GM21390 (cell line): ENCODE data around the gene PRMT7.
A peak's percentile ranks its signal among the peaks of the same experiment; 100 is the strongest.

ENCODE experiments used
- ATAC-seq: cut with Tn5 transposase; IDR thresholded peaks from one replicate; pipeline ENCODE4 v1.9.1; 2021; ENCODE audit not compliant: unreplicated experiment

Gene PRMT7

GRCh38 chr16:68310774-68311511, at the start of gene PRMT7, which contains the start of gene SLC7A6OS:
TSS of gene PRMT7 (plus strand) at chr16:68311019. CDS start at chr16:68315980, 4,961 bp downstream.
TSS of gene SLC7A6OS (minus strand) at chr16:68310946. CDS start at chr16:68310926, 20 bp downstream.
- peak; percentile 94 for ATAC-seq

GRCh38 chr16:68263559-68264127, 47.2 kb upstream of the PRMT7 start:
- no peak for ATAC-seq

- ATAC-seq, result peak; percentile 61
These were observed 46.4 kb upstream of the PRMT7 start, which contains the start of gene SLC7A6 for GRCh38 chr16:68264128-68265077. TSS of gene SLC7A6 (plus strand) at chr16:68264526. CDS start at chr16:68274727, 10,201 bp downstream.

- ATAC-seq, result no peak
These were observed 45.5 kb upstream of the PRMT7 start for GRCh38 chr16:68265078-68265920.

GRCh38 chr16:68267612-68268405, 43.0 kb upstream of the PRMT7 start:
- no peak for ATAC-seq

- no peak for ATAC-seq
These were observed 41.0 kb upstream of the PRMT7 start for GRCh38 chr16:68269793-68270192.

- no peak for ATAC-seq
These were observed 40.5 kb upstream of the PRMT7 start for GRCh38 chr16:68270353-68270752.

- ATAC-seq, result no peak
These were observed 38.2 kb upstream of the PRMT7 start for GRCh38 chr16:68272507-68273209.

GRCh38 chr16:68273459-68273858, 37.4 kb upstream of the PRMT7 start:
- ATAC-seq, result no peak

- ATAC-seq, result no peak
These were observed 36.9 kb upstream of the PRMT7 start for GRCh38 chr16:68273896-68274295.

GRCh38 chr16:68274441-68274840, 36.4 kb upstream of the PRMT7 start:
- ATAC-seq, result no peak

- peak; percentile 73 for ATAC-seq
These were observed 35.1 kb upstream of the PRMT7 start for GRCh38 chr16:68275611-68276191.

GRCh38 chr16:68276223-68276622, 34.6 kb upstream of the PRMT7 start:
- ATAC-seq, result no peak

GRCh38 chr16:68279726-68280558, 30.9 kb upstream of the PRMT7 start:
- ATAC-seq, result no peak

GRCh38 chr16:68281368-68282063, 29.3 kb upstream of the PRMT7 start:
- ATAC-seq, result no peak

GRCh38 chr16:68282064-68282452, 28.8 kb upstream of the PRMT7 start:
- ATAC-seq, result no peak

GRCh38 chr16:68283346-68283745, 27.5 kb upstream of the PRMT7 start:
- no peak for ATAC-seq
